Sciatic nerve (tissue), 2 donors: ENCODE data around the gene NGRN. TPM values are rescaled to one million over a fixed set of nuclear protein-coding genes. Genes with fewer than 3 reads are reported as not detected.

Source experiments
- ATAC-seq: fragments of 200-7000 bp; cut with Tn5 transposase; one replicate; pipeline ENCODE4 v1.9.1; 2020; ENCODE audit warnings: mild to moderate bottlenecking, moderate library complexity
- DNase-seq: peaks from one replicate; pipeline ENCODE4 v3.0.0-alpha.2; 2020; ENCODE audit warnings: low spot score
- intact Hi-C: fragments of 100-400 bp; cut with DNase I; formaldehyde crosslinking; loops from one replicate; pipeline ENCODE4 v1.14.2; 2022
- total RNA-seq: library from RNA; stranded (reverse); fragmentation: NEBNext Ultra II Directional; extraction: Animal tissue kit (Norgen Biotek cat#: 25700); gene quantifications from one replicate; pipeline ENCODE4 v1.2.1, GENCODE V29; 2021
- donor health status: DM: no; HTN: no; CAD: no.
- donor health status: DM: no; HTN: no; CAD: no.

NGRN gene
- 63.8 TPM for total RNA-seq

- intact Hi-C loops: no loop called here
- DNase-seq (peak; percentile 95), ATAC-seq (peak; percentile 98)
These were observed at the start of gene NGRN for GRCh38 chr15:90265271-90266060. Gene NGRN (plus strand): TSS chr15:90265672. CDS start chr15:90265713, 41 bp downstream.

GRCh38 chr15:90217671-90218394 lies 47.6 kb upstream of the NGRN start:
- intact Hi-C loops: no loop called here
- no peak for ATAC-seq
- no peak for DNase-seq

- DNase-seq (no peak), ATAC-seq (peak; percentile 34)
- intact Hi-C loops: no loop called here
These were observed 45.9 kb upstream of the NGRN start for GRCh38 chr15:90219421-90220141.

GRCh38 chr15:90221246-90221900 lies 44.1 kb upstream of the NGRN start:
- peak; percentile 88 for DNase-seq
- peak; percentile 89 for ATAC-seq
- intact Hi-C loops: no loop called here

- ATAC-seq (no peak), DNase-seq (no peak)
- intact Hi-C loops: no loop called here
These were observed 42.9 kb upstream of the NGRN start for GRCh38 chr15:90222547-90222946.

GRCh38 chr15:90223441-90224165 lies 41.9 kb upstream of the NGRN start:
- ATAC-seq: no peak
- intact Hi-C loops: no loop called here
- DNase-seq: no peak

- no peak for DNase-seq
- intact Hi-C loops: no loop called here
- no peak for ATAC-seq
These were observed 40.4 kb upstream of the NGRN start for GRCh38 chr15:90225047-90225446.

- DNase-seq (no peak), ATAC-seq (no peak)
- intact Hi-C loops: no loop called here
These were observed 39.8 kb upstream of the NGRN start for GRCh38 chr15:90225504-90226234.

GRCh38 chr15:90227336-90227735 lies 38.1 kb upstream of the NGRN start:
- intact Hi-C loops: no loop called here
- DNase-seq (no peak), ATAC-seq (no peak)

- ATAC-seq (no peak), DNase-seq (peak; percentile 62)
- intact Hi-C loops: no loop called here
These were observed 37.4 kb upstream of the NGRN start for GRCh38 chr15:90227816-90228772.

- intact Hi-C loops: no loop called here
- no peak for DNase-seq
- ATAC-seq: no peak
These were observed 36.5 kb upstream of the NGRN start for GRCh38 chr15:90228960-90229359.

- intact Hi-C loops: no loop called here
- ATAC-seq: no peak
- DNase-seq: no peak
These were observed 35.4 kb upstream of the NGRN start for GRCh38 chr15:90230071-90230494.

GRCh38 chr15:90230610-90231009 lies 34.9 kb upstream of the NGRN start:
- DNase-seq: no peak
- intact Hi-C loops: no loop called here
- ATAC-seq: no peak

GRCh38 chr15:90231028-90232017 lies 34.1 kb upstream of the NGRN start:
- intact Hi-C loops: no loop called here
- DNase-seq: no peak
- ATAC-seq: no peak

- ATAC-seq (no peak), DNase-seq (no peak)
- intact Hi-C loops: no loop called here
These were observed 33.3 kb upstream of the NGRN start for GRCh38 chr15:90232196-90232595.

- DNase-seq (no peak), ATAC-seq (no peak)
- intact Hi-C loops: no loop called here
These were observed 32.5 kb upstream of the NGRN start for GRCh38 chr15:90232941-90233386.
